ENCODE measurements around the gene RAB11FIP2. TPM values are rescaled to one million over a fixed set of nuclear protein-coding genes. Genes with fewer than 3 reads are reported as not detected.

Gene RAB11FIP2
- total RNA-seq, 4 donors from 2014 or later: 27.4 to 52.9 (median 39.8) TPM

DNA sequence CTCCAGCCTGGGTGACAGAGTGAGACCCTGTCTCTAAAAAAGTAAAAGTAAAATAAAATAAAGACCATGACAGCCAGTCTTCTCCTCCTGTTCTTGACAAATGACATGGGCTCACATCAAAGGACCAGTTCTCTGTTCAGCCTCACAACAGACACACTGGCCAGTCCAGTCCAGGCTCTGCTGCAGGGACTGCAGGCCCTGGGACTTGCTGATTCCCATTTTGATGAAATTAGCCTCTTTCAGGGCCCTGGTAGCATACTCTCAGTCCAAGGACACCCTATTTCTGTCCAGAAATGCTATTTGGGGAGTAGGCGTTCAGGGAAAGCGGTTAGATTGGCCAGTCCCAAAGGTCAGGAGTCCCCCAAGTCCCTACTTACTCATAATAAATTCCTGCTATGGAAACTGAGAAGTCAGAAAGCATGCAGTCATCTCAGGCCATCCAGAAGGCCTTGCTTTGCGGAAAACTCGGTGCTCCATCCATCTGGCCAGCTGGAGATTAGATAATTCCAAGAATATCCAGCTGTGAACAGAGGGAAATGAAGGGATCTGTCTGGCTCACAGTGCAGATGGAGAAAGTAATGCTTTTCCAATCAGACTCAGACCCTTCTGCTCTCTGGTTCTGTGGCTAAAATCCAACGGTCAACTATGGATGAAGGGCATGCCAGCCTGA, 74.4 kb downstream of the RAB11FIP2 start:
- WGBS, 2 donors: 82 to 85% methylated on average over 5 of the region's 5 CpGs
- no peak overlapping the region for H3K27ac ChIP-seq

DNA sequence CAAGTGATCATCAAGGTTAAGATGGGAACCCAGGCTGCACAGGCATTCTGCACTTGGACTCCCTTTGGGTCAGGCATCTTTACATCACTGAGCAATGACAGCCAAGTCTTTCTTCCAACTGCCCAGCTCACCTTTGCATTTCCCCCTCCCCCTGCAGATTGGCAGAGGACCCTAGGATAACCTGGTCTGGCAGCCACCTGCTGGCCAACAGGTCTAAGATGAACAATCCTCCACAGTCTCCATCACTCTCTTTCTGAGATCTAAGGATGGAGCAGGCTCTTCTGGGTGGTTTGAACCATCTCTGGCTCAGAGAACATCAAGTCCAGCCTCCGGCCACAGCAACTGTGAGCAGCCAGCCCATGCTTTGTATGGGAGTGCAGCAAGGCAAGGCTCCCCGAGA, 75.8 kb downstream of the RAB11FIP2 start:
- no peaks in the 10 kb centered on the region for H3K9me3 ChIP-seq
- no peak overlapping the region for H3K4me3 ChIP-seq (replicated peaks in 1 of 3)
- TF ChIP-seq, protein P1, sequence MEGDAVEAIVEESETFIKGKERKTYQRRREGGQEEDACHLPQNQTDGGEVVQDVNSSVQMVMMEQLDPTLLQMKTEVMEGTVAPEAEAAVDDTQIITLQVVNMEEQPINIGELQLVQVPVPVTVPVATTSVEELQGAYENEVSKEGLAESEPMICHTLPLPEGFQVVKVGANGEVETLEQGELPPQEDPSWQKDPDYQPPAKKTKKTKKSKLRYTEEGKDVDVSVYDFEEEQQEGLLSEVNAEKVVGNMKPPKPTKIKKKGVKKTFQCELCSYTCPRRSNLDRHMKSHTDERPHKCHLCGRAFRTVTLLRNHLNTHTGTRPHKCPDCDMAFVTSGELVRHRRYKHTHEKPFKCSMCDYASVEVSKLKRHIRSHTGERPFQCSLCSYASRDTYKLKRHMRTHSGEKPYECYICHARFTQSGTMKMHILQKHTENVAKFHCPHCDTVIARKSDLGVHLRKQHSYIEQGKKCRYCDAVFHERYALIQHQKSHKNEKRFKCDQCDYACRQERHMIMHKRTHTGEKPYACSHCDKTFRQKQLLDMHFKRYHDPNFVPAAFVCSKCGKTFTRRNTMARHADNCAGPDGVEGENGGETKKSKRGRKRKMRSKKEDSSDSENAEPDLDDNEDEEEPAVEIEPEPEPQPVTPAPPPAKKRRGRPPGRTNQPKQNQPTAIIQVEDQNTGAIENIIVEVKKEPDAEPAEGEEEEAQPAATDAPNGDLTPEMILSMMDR (IDR thresholded peaks at IDR 0.05): no peak
- no peak for TF ChIP-seq POLR2A (IDR thresholded peaks at IDR 0.05)
- intact Hi-C loops (cut with DNase I): no loop called here
- WGBS, 2 donors: 86 to 95% methylated on average over 1 to 2 of the region's 2 CpGs
- no peak for DNase-seq
- no peaks in the 10 kb centered on the region for H3K36me3 ChIP-seq
- no peaks in the 10 kb centered on the region for H3K4me1 ChIP-seq
- no peak overlapping the region for H3K27ac ChIP-seq
- H3K27me3 ChIP-seq: no peaks in the 10 kb centered on the region

More for the DNA sequence above, 74.4 kb downstream of the RAB11FIP2 start:
- Histone ChIP-seq H3K4me1 (no peaks in the 10 kb centered on the region), H3K9me3 (no peaks in the 10 kb centered on the region), H3K4me3 (replicated peaks in 1 of 3) (no peak overlapping the region), H3K27me3 (no peaks in the 10 kb centered on the region), H3K36me3 (no peaks in the 10 kb centered on the region)
- intact Hi-C loops (cut with DNase I): no loop called here
- DNase-seq: no peak
- TF ChIP-seq, protein P1 (IDR thresholded peaks at IDR 0.05): no peak
- TF ChIP-seq POLR2A (IDR thresholded peaks at IDR 0.05): no peak

DNA sequence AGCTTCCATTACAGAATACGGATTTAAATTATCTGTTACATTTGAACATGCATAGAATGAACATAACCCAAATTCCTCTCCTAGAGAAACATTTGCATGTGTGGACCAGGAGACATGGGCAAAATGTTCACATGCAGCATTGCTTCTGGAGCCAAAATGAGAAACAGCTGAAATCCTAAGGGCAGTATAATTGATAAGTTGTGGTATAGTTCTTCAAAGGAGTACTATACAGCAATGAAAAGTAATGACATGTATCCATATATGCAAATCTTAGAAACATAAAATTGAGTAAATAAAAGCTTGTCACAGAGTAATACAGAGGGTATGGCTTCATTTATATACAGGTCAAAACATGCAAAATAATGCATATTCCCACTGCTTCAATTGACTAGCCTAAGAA, 77.1 kb downstream of the RAB11FIP2 start:
- H3K4me3 ChIP-seq (replicated peaks in 1 of 3): no peak overlapping the region
- 91 to 97% methylated on average over 1 of the region's 1 CpG for WGBS, 2 donors
- intact Hi-C loops (cut with DNase I): no loop called here
- H3K36me3 ChIP-seq: no peaks in the 10 kb centered on the region
- no peaks in the 10 kb centered on the region for H3K27me3 ChIP-seq
- H3K27ac ChIP-seq: no peak overlapping the region
- TF ChIP-seq, protein P1 (IDR thresholded peaks at IDR 0.05): no peak
- TF ChIP-seq POLR2A (IDR thresholded peaks at IDR 0.05): no peak
- DNase-seq: no peak
- H3K4me1 ChIP-seq: no peaks in the 10 kb centered on the region
- no peaks in the 10 kb centered on the region for H3K9me3 ChIP-seq

DNA sequence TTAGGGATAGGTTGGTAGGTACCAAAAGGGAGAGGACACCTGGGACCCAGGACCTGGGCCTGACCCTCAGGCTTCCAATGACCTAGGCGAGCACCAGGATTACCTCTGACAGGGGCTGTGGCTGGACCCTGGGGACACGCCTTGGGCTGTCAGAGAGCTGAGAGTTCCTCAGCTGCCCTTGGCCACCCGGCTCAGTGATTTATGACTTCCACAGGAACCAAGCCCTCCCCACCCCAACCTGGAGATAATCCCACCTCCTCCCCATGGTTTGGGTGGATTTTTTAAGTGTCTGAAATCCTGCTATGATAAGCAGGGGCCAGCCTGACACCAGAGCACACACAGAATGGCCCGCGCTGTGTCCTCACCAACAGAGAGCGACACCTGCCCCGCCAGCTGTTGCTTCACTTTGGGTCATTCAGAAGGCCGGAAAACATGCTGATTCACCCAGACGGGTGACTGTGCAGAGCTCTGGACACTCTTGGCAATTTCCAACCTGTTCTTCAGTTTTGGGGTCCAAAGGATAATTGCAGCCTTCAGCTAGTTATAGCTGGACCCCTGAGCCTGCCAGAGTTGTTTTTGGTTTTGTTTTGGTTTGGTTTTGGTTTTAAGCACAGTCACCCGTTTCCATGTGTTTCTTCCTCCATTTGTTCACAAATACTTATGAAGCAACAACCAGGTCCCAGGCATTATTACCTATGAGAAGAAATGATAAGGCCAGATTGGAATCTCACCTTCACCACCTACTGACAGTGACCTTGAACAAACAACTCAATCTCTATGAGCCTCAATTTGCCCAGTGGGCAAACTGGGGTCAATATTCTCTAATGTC, 78.2 kb downstream of the RAB11FIP2 start:
- H3K27me3 ChIP-seq: no peaks in the 10 kb centered on the region
- TF ChIP-seq, protein P1 (IDR thresholded peaks at IDR 0.05): no peak
- no peak for TF ChIP-seq POLR2A (IDR thresholded peaks at IDR 0.05)
- no peak overlapping the region for H3K4me3 ChIP-seq (replicated peaks in 1 of 3)
- no peak for DNase-seq
- intact Hi-C loops (cut with DNase I): no loop called here
- no peaks in the 10 kb centered on the region for H3K36me3 ChIP-seq
- H3K4me1 ChIP-seq: peaks cover 6 to 7% of the 10 kb centered on the region in 2 donors
- no peak overlapping the region for H3K27ac ChIP-seq
- H3K9me3 ChIP-seq: no peaks in the 10 kb centered on the region
- WGBS, 2 donors: 88 to 91% methylated on average over 5 to 10 of the region's 10 CpGs

DNA sequence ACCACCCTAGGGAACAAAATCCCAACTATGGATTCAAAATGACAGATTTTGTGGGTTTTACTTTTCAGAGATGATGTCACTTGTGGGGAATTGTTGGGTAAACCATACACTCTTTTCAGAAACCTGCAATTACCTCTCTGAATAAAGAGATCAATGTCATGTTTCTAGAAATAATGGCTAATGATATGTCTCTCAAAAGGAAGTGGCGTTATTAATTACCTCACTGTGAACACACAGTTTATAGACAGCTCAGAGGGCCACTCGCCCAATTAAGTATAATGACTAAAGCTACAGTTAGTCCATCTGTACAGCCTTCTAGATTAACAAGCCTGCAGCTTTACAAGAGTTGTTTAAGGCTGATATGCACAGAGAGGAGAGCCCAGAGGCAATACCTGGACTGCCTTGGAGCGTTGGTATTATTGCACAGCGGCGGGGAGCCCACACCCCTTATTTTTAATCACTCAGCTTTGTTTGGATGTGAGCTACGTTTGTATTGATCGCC, 79.5 kb downstream of the RAB11FIP2 start:
- no peak for DNase-seq
- no peaks in the 10 kb centered on the region for H3K9me3 ChIP-seq
- H3K36me3 ChIP-seq: no peaks in the 10 kb centered on the region
- H3K27me3 ChIP-seq: no peaks in the 10 kb centered on the region
- no peak overlapping the region for H3K27ac ChIP-seq
- intact Hi-C loops (cut with DNase I): no loop called here
- no peak overlapping the region for H3K4me3 ChIP-seq (replicated peaks in 1 of 3)
- 84 to 89% methylated on average over 7 of the region's 7 CpGs for WGBS, 2 donors
- peaks cover 6 to 8% of the 10 kb centered on the region in 2 donors for H3K4me1 ChIP-seq
- TF ChIP-seq, protein P1 (IDR thresholded peaks at IDR 0.05): no peak

Data from thyroid gland (tissue), 4 donors.